C4-2B (cell line): ENCODE results near the gene SRCAP.

Experiments
- CTCF ChIP-seq: fragments of 450-650 bp; conservative IDR thresholded peaks from 2 replicates; pipeline ENCODE4 v1.5.1; 2017; ENCODE audit warnings: mild to moderate bottlenecking
- ZFX ChIP-seq: fragments of 450-650 bp; IDR thresholded peaks from 2 replicates; pipeline ENCODE4 v1.6.1; 2017

- no peak for TF ChIP-seq CTCF
- TF ChIP-seq ZFX, result no peak
Observed at GRCh38 chr16:30692396-30693064, 6.4 kb upstream of the SRCAP start.
